GM12878 (cell line): ENCODE data around the gene MYO19. TPM values are rescaled to one million over a fixed set of nuclear protein-coding genes. Genes with fewer than 3 reads are reported as not detected.

Experiments
- ASH2L ChIP-seq: fragments of 300-600, 200-600 bp; sonication (generic); IDR thresholded peaks from 2 replicates; pipeline ENCODE4 v1.6.1; 2017; ENCODE audit warnings: low read depth, mild to moderate bottlenecking, borderline replicate concordance
- MAX ChIP-seq: IDR thresholded peaks from 2 replicates; pipeline ENCODE4 v1.6.1; 2012; ENCODE audit warnings: low read depth, low read length, improper control_type of control experiment
- MLLT1 ChIP-seq: fragments of 450-650 bp; IDR thresholded peaks from 2 replicates; pipeline ENCODE4 v1.6.1; 2016; ENCODE audit warnings: mild to moderate bottlenecking
- MYB ChIP-seq: fragments of 150-350 bp; IDR thresholded peaks from 2 replicates; pipeline ENCODE4 v1.6.1; 2014; ENCODE audit warnings: mild to moderate bottlenecking, low read depth, low read length, borderline replicate concordance
- NFIC ChIP-seq: IDR thresholded peaks from 2 replicates; pipeline ENCODE4 v1.6.1; 2012; ENCODE audit warnings: low read depth, mild to moderate bottlenecking, inconsistent platforms, low read length, moderate library complexity
- NR2C2 ChIP-seq: IDR thresholded peaks from 2 replicates; pipeline ENCODE4 v1.6.1; 2011; ENCODE audit warnings: borderline replicate concordance, low read depth; ENCODE audit not compliant: control insufficient read depth, insufficient read length
- NR2F1 ChIP-seq: fragments of 450-650 bp; conservative IDR thresholded peaks from 2 replicates; pipeline ENCODE4 v1.6.1; 2017; ENCODE audit warnings: mild to moderate bottlenecking
- YY1 ChIP-seq: IDR thresholded peaks from 2 replicates; pipeline ENCODE4 v1.6.1; 2011; ENCODE audit warnings: low read depth, mild to moderate bottlenecking, low read length
- ZBTB4 ChIP-seq: fragments of 450-650 bp; formaldehyde crosslinking; IDR thresholded peaks from 2 replicates; pipeline ENCODE4 v1.4.0; 2022; ENCODE audit warnings: mild to moderate bottlenecking, moderate library complexity
- ZBTB40 ChIP-seq: fragments of 450-650 bp; IDR thresholded peaks from 2 replicates; pipeline ENCODE4 v1.6.1; 2016; ENCODE audit warnings: mild to moderate bottlenecking, moderate library complexity, borderline replicate concordance
- polyA plus RNA-seq, 11 experiments: library from polyadenylated mRNA; depleted of rRNA in 4 of 11; unstranded in 6 of 11; stranded (reverse) in 5 of 11; fragments of >200 nt; fragmentation: Nextera tagmentation in 4 of 11; fragmentation: Illumina TruSeq in 1 of 11; extraction: Ambion mirVana in 4 of 11; extraction: Trizol in 1 of 11; gene quantifications; 1 replicate in 1 of 11; 2 replicates in 10 of 11; pipeline versions ENCODE4 v1.2.1 to v1.2.3, GENCODE V29; 2011 to 2016; ENCODE audit warnings: inconsistent platforms in 2 of 11, missing spikeins in 2 of 11, low read depth in 1 of 11
- total RNA-seq, 4 experiments: library from RNA; depleted of rRNA in 3 of 4; stranded (reverse); fragments of >200 nt in 3 of 4; fragmentation: Illumina TruSeq in 1 of 4; extraction: Trizol in 1 of 4; gene quantifications; 2 replicates each; pipeline versions ENCODE4 v1.2.1 to v1.2.3, GENCODE V29; 2013 to 2021

MYO19 gene
- total and polyA plus RNA-seq, 10 of the 15 experiments (the other 5 are each of a cell fraction or from before 2014, with no cell fraction given), result 11.4 to 103 (median 67.1) TPM

- 0 out of 2 replicates have a peak, but pooled peaks have one; percentile 32 for TF ChIP-seq ZBTB40
- 0 out of 2 replicates have a peak, but pooled peaks have one; percentile 48 for TF ChIP-seq MLLT1
- no peak for TF ChIP-seq ZBTB4 (CRISPR knock-in tag)
- TF ChIP-seq MAX, result no peak
- TF ChIP-seq NFIC, result no peak
- 0 out of 2 replicates have a peak, but pooled peaks have one; percentile 25 for TF ChIP-seq MYB
- TF ChIP-seq YY1, result peak; percentile 86
- no peak; the same call in 1 of the 2 replicates for TF ChIP-seq NR2F1
- TF ChIP-seq ASH2L, result no peak
- no peak for TF ChIP-seq NR2C2
Observed at GRCh38 chr17:36545465-36546417, 11.1 kb upstream of the MYO19 start (continued).
